DMS 273 (cell line): Measurements from ENCODE around the gene MEPE.

Experiments
- DNase-seq: peaks from one replicate; lab custom pipeline; 2025; ENCODE audit not compliant: unreplicated experiment; lab: John Stamatoyannopoulos, UW

The MEPE gene, protein sequence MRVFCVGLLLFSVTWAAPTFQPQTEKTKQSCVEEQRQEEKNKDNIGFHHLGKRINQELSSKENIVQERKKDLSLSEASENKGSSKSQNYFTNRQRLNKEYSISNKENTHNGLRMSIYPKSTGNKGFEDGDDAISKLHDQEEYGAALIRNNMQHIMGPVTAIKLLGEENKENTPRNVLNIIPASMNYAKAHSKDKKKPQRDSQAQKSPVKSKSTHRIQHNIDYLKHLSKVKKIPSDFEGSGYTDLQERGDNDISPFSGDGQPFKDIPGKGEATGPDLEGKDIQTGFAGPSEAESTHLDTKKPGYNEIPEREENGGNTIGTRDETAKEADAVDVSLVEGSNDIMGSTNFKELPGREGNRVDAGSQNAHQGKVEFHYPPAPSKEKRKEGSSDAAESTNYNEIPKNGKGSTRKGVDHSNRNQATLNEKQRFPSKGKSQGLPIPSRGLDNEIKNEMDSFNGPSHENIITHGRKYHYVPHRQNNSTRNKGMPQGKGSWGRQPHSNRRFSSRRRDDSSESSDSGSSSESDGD

DNA sequence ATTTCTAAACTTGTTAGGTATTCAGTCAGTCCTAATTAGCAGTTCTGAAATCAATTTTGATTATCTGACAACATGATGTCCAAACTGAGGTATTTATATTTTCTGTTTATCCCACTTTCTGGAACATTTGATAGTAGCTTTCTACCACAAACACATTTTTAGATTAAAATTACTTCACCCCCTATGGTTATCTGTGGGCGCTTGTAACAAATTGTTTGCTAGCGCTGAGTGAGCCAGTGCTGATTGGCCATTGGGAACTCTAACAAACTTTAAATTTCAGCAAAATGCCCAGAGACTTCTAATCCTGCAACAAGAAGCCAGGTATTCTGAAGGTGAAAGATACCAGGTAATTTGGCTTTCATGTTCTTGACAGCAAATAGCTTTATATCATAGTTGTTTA is at the start of gene MEPE:
Gene MEPE, plus strand, starts transcription at position 301 of the 400 bp plus-strand sequence. CDS start 1,746 bp downstream, outside the sequence.
- no peak for DNase-seq

DNA sequence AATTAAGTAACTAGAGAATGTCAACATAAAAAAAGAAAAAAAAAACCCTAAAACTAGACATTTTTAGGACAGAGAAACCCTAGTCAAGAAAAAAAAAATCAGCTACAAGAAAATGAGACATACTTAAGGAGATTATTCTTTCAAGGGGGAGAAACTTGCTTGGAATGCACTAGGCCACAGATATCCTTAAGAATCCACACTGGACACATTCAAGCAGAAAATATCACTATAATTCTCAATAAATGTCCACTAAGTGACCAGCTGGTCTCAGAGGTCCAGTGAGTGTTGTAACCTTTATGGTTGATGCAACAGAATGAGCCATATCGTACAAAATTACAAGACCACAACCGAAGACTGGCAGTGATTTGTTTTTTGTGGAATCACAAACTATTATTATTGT is 49.0 kb upstream of the MEPE start:
- DNase-seq, result no peak

DNA sequence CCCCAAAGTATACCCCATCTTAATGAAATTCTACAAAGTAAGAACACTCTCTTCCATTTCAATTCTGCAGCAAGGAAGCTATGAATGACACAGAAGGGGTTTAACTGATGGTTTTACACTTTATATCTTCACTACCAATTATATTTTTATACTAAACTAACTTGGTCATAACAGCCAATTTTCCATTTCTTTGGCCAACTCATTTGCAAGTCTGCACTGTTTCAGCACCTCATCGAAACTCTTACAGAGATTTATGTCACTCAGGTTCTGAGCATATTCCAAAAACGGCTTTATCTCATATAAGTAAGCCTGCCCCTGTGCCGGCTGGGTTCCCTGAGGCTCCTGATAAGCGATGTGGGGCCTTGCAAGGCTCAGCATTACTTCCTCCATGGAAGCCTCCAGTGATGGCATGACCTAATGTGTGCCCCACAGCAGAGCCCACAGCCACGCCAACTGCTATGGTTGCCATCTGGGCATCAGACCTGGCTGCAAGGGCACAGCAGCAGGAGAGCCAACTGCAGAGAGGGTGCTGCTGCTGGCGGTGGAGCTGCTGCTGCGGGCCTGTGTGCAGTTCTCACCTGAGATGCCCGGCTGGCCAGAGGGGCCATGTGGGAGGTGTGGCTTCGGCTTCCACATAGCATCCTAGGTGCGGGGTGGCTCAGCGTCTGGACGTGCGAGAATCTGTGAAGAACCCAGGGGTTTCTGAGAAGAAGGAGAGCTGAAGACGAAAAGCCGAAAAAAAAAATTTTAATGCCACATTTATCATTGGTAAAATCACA is 46.8 kb upstream of the MEPE start:
- no peak for DNase-seq

DNA sequence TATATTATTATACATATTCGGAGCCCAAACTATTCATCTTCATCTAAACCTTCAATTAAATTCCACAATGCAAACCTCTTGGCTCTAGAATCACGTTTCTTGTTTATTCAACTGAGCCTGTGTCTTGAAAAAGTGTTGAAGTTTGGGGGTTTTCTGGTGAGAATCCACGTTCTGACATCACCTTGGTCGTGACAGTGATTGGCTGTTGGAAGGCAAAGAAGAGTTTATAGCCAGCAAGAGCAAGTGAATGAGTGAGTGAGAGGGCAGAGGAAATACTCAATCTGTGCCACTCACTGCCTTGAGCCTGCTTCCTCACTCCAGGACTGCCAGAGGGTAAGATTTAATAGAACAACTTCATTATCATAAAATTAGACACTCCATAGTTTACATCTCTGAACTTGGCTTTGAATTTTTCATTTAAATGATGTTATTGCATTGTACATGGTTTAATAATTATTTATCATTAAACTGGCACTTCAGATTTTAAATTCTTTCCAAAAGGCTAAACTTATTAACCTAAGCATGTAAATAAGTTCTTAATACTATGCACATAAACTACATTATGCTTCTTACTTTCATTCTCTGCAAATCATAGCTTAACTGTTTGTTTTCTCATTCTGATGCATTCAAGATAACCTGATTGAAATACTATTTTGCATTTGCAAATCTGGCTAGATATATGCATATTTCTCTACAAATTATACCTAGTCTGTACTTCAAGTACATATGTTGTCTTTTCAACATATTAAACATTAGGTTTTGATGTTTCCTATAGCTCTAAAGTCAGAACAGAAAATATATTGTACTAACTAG is 33.3 kb upstream of the MEPE start, which contains the start of gene IBSP:
Gene IBSP, plus strand, starts transcription at position 254 of the 813 bp plus-strand sequence. CDS start 2,808 bp downstream, outside the sequence.
- no peak for DNase-seq

DNA sequence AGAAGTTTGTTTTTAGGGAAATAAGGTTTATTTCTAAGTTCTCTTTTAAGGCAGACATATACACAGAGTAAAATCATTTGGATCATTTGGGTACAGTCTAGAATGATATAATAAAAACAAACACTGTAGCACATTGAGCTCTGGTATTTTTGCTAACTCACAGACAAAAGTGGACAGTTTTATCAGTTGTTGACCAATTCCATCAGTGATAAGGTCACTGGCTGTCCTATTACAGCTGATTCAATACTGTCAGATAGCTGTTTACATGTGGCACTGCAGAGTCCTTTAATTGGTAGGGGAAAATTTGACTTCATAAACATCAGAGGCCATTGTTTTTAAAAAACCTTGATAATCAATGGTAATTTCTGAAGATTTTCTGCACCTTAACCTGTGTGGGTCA is 29.9 kb upstream of the MEPE start:
- DNase-seq, result no peak

DNA sequence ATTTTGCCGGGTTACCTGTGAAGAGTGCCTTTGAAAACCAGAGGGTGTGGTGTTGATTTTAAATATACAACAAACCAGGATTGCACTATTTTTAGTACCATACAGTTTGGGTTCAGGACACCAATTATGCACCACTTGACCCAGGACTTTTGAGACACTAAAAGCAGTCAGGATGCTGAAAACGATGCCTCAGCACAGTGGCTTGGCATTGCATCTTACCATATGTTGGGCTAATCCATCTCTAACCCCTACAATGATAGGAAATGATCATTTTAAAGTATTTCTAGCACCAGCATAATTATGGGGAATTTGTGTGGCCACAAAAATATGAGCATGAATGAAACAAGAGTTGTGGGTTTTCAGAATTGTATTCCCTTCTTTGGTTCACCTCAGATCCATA is 29.3 kb upstream of the MEPE start:
- no peak for DNase-seq

DNA sequence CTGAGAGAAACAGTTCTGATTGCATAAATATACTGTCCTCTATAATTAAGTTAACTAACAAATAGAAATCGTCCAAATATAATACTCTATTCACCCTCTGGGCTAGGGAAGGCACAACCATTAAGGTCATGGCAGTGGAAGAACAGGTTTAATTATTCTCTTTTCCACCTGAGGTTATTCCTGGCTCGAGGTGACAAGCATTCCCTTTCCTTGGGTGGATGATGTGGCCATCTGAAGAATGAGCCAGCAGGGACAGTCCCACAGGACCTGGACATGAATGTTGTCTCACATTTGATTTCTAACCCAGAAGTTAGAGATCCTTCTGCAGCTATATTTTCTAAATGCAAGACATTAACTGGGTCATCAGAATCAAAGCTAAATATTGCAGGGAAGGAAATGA is 27.9 kb upstream of the MEPE start:
- DNase-seq, result no peak

DNA sequence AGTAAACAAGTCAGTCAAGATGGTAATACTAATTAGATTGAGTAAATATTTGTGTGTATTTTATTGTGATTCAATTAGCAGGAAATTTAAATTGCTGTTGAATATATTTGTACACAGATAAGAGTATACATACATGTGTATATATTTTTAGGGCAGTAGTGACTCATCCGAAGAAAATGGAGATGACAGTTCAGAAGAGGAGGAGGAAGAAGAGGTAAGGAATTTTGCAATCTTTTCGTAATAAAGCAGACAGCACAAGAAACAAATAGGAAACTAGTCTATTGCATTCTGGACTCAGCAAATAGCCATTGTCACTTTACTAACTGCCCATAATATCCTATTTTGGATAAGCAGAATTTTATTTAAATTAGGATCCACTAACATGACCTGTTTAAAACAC is 26.8 kb upstream of the MEPE start:
- DNase-seq, result no peak

DNA sequence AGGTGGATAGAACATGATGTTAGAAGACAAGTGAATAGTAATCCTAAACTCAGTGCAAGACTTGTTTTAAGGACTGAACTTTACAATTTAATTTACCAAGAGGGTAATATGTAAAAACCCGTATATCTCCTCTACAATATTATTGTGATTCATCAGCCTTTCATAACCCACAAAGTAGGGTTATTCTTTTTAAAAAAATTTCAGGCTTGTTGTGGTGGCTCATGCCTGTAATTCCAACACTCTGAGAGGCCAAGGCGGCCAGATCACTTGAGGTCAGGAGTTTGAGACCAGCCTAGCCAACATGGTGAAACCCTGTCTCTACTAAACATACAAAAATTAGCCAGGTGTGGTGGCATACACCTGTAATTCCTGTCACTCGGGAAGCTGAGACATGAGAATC is 26.2 kb upstream of the MEPE start:
- no peak for DNase-seq

DNA sequence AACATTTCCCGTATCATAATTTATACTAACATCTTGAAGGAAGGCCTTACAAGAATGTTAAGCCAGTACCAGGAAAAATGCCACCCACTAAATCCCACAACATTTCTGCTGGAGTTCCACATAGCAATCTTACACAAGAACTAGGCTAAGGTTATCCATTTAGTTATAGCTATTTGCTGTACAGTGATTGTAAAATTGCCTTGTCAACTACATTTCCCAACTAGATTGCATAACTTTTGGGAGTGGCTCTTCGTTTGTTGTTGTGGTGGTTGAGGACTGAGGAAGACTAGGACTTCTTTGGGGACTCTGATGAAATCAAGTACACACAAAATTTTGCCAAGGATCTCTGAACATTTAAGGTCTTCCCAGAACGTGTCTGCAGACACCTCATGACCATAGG is 25.4 kb upstream of the MEPE start:
- no peak for DNase-seq

DNA sequence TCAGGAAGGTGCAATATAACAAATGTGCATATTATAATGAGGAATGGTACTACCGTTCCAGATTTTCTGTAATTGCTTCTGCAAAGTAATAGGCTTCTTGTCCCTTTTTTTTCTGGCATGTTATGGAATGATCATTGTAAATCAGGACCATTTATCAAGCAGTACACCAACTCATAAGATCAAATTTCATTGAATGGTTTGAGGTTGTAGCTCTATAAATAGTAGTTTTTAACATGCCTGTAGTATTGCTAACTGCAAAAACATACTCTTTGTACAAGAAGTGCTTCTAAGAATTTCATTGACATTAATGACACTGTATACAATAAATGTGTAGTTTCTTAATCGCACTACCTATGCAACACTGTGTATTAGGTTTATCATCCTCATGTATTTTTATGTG is 20.8 kb upstream of the MEPE start:
- DNase-seq, result no peak

DNA sequence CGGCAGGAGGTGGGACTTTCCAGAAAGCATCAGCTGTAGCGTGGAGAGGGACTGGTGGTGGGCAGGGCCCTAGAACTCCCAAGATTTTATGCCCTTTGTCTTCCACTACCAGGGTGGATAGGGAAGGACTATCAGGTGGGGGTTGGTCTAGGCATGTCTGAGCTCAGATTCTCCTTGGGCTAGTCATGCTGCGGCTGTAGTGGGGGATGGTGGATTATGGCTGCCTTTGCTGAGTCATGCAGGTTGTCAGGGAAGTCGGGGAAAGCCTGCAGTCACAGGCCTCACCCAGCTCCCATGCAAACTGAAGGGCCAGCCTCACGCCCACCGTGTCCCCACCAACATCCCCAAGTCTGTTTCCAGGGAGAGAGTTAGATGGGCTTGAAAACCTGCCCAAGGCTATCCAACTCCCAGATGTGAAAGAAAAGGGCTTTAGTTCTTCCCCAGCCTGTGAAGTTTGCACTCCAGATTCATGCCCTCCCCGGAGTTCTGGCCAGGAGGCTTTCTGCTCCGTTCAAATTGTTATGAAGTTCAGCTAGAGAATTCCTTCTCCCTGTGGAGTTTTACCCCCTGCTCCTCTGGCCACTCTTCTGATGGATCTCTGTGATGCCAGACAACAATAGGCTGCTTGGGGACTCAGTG is 13.4 kb upstream of the MEPE start:
- no peak for DNase-seq

DNA sequence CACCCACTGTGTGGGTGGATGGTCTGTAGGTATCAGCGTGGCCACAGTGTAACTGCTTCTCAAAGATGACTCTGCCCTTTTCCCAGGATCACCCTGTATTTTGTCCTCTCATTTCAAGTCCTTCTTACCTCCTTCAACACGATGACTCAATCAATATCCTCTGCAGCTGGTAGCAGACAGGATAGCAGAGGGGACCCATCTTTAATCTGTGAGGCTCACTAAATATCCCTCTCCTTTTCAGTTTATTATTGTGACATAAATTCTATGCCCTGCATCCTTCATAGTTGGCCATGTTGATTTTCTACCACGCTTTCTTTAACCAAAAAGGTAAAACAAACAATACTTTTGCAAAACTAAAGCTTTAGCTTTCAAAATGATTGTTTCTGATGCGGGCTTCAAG is 9.6 kb upstream of the MEPE start:
- DNase-seq, result no peak

DNA sequence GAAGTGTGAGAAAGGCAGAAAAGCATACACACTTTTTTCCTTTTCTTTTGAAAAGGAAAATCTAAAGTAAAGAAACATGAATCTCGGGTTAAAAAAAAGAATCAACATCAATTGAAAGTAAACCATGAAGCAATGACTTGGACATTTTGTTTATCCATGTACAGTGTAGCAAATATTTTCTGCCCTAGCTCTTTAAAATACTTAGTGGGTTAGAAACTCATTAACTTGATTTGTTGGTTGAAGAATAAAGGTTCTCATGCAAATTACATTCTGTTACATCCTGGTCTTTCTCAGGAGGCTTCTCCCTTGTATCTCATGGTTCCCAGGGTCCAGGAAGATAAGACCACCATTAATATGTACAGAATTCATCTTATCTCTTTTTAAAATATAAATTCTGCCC is 9.0 kb upstream of the MEPE start:
- no peak for DNase-seq

DNA sequence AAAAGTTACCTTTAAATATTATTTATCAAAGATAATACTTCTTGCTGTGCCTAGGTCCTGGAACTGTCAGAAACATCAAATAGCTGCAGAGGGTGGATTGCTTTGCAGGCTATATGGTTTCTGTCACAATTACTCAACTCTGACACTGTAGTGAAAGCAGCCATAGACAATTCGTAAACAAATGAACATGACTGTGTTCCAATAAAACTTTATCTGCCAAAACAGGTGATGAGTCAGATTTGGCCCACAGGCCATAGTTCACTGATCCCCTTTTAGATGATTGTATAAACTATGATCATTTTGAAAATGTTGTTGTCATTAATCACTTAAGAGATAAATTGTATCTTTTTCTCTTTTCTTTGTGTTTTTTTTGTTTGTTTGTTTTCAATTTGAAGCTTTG is 8.4 kb upstream of the MEPE start:
- no peak for DNase-seq

DNA sequence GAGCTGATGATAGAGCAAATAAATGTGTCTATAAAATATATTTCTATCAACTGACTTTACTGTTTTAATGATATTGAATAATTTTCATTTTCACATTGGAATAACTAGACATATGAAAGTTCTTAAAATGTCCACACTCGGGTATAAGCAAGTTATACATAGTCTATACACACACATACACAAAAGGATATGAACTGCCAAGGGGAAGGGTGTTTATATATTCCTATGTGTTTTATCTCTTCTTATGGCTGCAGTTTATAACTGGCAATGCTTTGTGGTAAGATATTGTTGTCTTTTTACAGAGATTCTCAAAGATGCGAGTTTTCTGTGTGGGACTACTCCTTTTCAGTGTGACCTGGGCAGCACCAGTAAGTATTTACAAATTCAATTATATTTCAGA is 1.6 kb downstream of the MEPE start:
- DNase-seq, result no peak

DNA sequence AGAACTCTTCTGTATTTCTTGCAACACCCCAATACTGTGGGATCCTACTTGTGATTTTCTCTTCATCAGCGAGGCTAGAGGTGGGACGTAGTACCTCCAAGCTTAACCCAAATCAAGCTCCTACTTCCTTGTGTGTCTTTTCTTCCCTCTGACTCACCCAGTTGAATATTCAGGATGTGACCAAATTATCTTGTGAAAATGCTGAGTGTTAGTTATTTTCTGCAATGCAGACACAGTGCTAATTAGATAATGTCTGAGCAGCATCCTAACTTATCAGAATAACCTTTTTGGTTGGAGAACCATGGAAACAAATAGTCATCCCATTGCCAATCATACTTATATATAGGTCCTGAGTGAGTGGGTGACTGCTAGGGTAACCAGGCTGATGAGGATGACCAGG is 2.4 kb downstream of the MEPE start:
- DNase-seq, result no peak

DNA sequence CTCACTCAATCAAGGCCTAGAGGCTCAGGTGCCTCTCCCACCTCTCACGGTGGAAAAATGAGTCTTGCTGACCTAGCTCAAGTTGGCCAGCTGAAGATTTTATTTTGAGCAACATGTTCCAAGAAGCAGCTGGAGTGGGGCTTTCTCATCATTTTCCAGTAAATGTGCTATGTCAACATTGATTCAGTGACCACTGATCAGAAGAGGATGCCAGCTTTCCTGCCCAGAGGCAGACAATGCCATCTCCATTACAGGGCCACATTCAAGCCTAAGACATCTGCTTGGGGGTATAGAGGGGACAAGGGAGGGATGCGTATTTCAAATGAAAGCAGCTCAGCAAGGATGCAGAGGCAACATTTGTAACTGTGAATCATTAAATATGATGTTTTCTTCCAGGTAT is 3.0 kb downstream of the MEPE start:
- DNase-seq, result no peak

DNA sequence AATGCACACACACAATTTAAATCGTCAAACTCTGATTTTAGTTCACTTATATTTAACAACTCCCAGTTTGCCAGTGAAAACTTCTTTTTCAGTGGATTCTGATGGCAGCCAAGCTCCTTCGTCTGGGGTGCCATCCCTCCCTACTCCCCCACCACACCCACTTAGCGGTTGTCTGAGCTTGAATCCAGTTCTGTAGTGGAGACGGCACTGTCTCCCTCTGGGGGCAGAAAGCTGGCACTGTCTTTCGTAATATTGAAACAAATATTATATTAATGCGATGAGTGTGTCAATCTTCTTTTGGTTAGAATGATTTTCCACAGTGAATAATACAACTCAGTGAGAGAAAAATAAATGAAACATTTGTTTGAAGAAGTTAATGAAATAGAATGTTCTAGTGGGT is 5.4 kb downstream of the MEPE start:
- peak; percentile 12 for DNase-seq

DNA sequence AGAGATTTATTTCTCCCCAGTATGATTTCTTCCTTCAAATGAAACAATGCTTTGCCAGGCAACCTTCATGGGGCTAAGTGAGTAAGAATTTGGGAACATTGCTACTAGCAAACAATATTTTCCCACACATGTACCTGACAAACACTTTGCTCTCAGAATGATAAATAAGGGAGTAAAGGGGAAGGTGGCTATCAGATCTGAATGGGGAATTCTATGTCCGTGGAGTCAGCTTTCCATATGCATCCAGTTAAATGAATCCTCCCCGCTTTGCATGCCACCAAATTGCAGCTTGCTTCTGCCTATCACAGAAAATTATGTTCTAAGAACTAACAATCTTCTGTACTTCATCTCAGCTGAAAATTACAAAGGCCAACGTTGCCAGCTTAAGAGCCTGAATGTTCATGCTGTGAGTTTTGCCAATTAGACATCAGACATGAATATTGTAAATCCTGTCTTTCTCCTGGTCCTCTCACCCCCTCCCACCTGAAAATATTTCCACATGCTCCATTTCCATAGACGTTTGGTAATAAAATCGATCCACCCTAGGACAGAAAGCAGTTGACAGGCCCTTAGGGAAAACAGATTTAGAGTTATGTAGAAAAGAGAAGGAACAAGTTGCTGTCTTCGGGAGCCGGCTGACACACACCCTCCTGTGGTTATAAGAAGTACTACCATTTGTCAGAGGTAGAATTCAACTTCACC is 6.3 kb downstream of the MEPE start:
- DNase-seq, result peak; percentile 29
